ENCODE results near the gene OSBPL3. TPM values are rescaled to one million over a fixed set of nuclear protein-coding genes. Genes with fewer than 3 reads are reported as not detected.
"Not testable (repeated sequence)": the region's sequence is repeated elsewhere in the genome, so short reads cannot be mapped to it uniquely, and the experiment has no call there.

Gene OSBPL3
- total RNA-seq, 2 experiments from 2014 or later: 41.2 to 45.1 TPM

- POLR2A ChIA-PET: interaction anchor here (0.9 to 1.9 kb wide), 2 partner anchors 65 to 67 kb away, joined by 6 to 7 read pairs; no protein-coding TSS in a partner anchor
- no peak overlapping the region for H3K27ac Mint-ChIP-seq
- H3K9me3 Mint-ChIP-seq: no peaks in the 10 kb centered on the region
- CTCF ChIA-PET: interaction anchor here (1.1 to 1.5 kb wide), 2 partner anchors 68 to 76 kb away, joined by 3 to 4 read pairs; no protein-coding TSS in a partner anchor
- H3K27me3 Mint-ChIP-seq: no peaks in the 10 kb centered on the region
- intact Hi-C loops (cut with micrococcal nuclease): loop anchor here (5.0 kb wide), 1 partner anchor 1382 kb away; the partner anchor contains the start of gene TRA2A
- peaks cover 87% of the 10 kb centered on the region for H3K4me1 Mint-ChIP-seq (ENCODE audit: low read depth)
- no peaks in the 10 kb centered on the region for H3K36me3 Mint-ChIP-seq
- H3K4me3 Mint-ChIP-seq: no peak overlapping the region
- DNase-seq: no peak
Measured at GRCh38 chr7:24913801-24914464, 66.0 kb downstream of the OSBPL3 start.

GRCh38 chr7:24912874-24913514 lies 67.0 kb downstream of the OSBPL3 start:
- POLR2A ChIA-PET: interaction anchor here (0.9 to 1.9 kb wide), 2 partner anchors 66 to 68 kb away, joined by 6 to 7 read pairs; no protein-coding TSS in a partner anchor
- intact Hi-C loops (cut with micrococcal nuclease): loop anchor here (5.0 kb wide), 1 partner anchor 1381 kb away; the partner anchor contains the start of gene TRA2A
- Mint-ChIP-seq H3K9me3 (no peaks in the 10 kb centered on the region), H3K4me3 (no peak overlapping the region), H3K4me1 (ENCODE audit: low read depth) (peaks cover 78% of the 10 kb centered on the region), H3K27me3 (no peaks in the 10 kb centered on the region), H3K27ac (peak overlapping the region; percentile 52), H3K36me3 (no peaks in the 10 kb centered on the region)
- CTCF ChIA-PET: interaction anchor here (1.5 kb wide), 1 partner anchor 68 kb away, joined by 4 read pairs; no protein-coding TSS in a partner anchor
- DNase-seq: no peak

DNA sequence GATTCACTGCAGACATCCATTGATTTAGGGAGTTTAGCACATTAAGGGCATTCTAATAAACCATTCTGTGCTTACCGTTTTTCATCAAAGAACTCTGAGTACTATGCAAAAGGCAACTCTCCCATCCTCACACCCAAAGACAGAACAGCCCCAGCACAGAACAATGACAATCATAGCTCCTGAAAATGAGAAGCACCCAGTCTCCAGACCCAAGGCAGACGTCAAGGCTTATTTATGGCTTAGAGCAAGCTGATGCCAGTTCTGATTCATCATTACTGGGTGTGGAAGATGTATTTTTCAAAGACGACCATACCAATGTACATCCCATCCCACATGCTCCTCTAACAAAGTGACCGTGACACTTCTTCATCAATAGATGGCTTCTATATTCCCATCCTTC lies 67.6 kb downstream of the OSBPL3 start:
- POLR2A ChIA-PET: interaction anchor here (3.4 kb wide), 1 partner anchor 68 kb away, joined by 21 read pairs; the partner anchor contains the start of gene OSBPL3
- intact Hi-C loops (cut with micrococcal nuclease): loop anchor here (5.0 kb wide), 1 partner anchor 1380 kb away; the partner anchor contains the start of gene TRA2A
- no peak for DNase-seq
- H3K27ac Mint-ChIP-seq: peak overlapping the region; percentile 52
- H3K4me3 Mint-ChIP-seq: no peak overlapping the region
- H3K27me3 Mint-ChIP-seq: no peaks in the 10 kb centered on the region
- CTCF ChIA-PET: interaction anchor here (1.2 to 2.7 kb wide), 3 partner anchors 67 to 100 kb away, joined by 3 to 16 read pairs (median 4); no protein-coding TSS in a partner anchor
- no peaks in the 10 kb centered on the region for H3K9me3 Mint-ChIP-seq
- H3K36me3 Mint-ChIP-seq: no peaks in the 10 kb centered on the region
- H3K4me1 Mint-ChIP-seq (ENCODE audit: low read depth): peaks cover 72% of the 10 kb centered on the region

- POLR2A ChIA-PET: interaction anchor here (3.4 kb wide), 1 partner anchor 69 kb away, joined by 21 read pairs; the partner anchor contains the start of gene OSBPL3
- no peaks in the 10 kb centered on the region for H3K36me3 Mint-ChIP-seq
- peaks cover 63% of the 10 kb centered on the region for H3K4me1 Mint-ChIP-seq (ENCODE audit: low read depth)
- no peak overlapping the region for H3K4me3 Mint-ChIP-seq
- DNase-seq: no peak
- no peaks in the 10 kb centered on the region for H3K9me3 Mint-ChIP-seq
- intact Hi-C loops (cut with micrococcal nuclease): loop anchor here (1.0 to 5.0 kb wide), 3 partner anchors 9 to 1379 kb away; partner anchors contain the start of gene TRA2A
- H3K27ac Mint-ChIP-seq: peak overlapping the region; percentile 86
- H3K27me3 Mint-ChIP-seq: no peaks in the 10 kb centered on the region
- CTCF ChIA-PET: interaction anchor here (0.7 to 2.7 kb wide), 9 partner anchors 9 to 337 kb away, joined by 3 to 16 read pairs (median 3); no protein-coding TSS in a partner anchor
Measured at GRCh38 chr7:24911213-24911603, 68.8 kb downstream of the OSBPL3 start.

GRCh38 chr7:24910551-24911212 lies 69.3 kb downstream of the OSBPL3 start:
- no peaks in the 10 kb centered on the region for H3K9me3 Mint-ChIP-seq
- peak overlapping the region; percentile 10 for H3K4me3 Mint-ChIP-seq
- no peaks in the 10 kb centered on the region for H3K36me3 Mint-ChIP-seq
- POLR2A ChIA-PET: interaction anchor here (1.4 to 3.4 kb wide), 2 partner anchors 12 to 69 kb away, joined by 3 to 21 read pairs; partner anchors contain the start of gene OSBPL3
- intact Hi-C loops (cut with micrococcal nuclease): loop anchor here (1.0 to 5.0 kb wide), 3 partner anchors 10 to 1378 kb away; partner anchors contain the start of gene TRA2A
- CTCF ChIA-PET: interaction anchor here (0.7 to 2.7 kb wide), 6 partner anchors 10 to 188 kb away, joined by 3 to 16 read pairs (median 4); no protein-coding TSS in a partner anchor
- no peaks in the 10 kb centered on the region for H3K27me3 Mint-ChIP-seq
- H3K4me1 Mint-ChIP-seq (ENCODE audit: low read depth): peaks cover 57% of the 10 kb centered on the region
- DNase-seq: no peak
- peak overlapping the region; percentile 86 for H3K27ac Mint-ChIP-seq

GRCh38 chr7:24908727-24909126 lies 71.3 kb downstream of the OSBPL3 start:
- H3K9me3 Mint-ChIP-seq: no peaks in the 10 kb centered on the region
- ChIA-PET CTCF (interaction anchor here (0.9 to 2.2 kb wide), 6 partner anchors 12 to 154 kb away, joined by 3 to 10 read pairs (median 5); partner anchors contain the start of gene OSBPL3), POLR2A (interaction anchor here (0.8 to 3.7 kb wide), 5 partner anchors 43 to 122 kb away, joined by 3 to 9 read pairs (median 4); no protein-coding TSS in a partner anchor)
- H3K36me3 Mint-ChIP-seq: no peaks in the 10 kb centered on the region
- no peak for DNase-seq
- no peak overlapping the region for H3K4me3 Mint-ChIP-seq
- intact Hi-C loops (cut with micrococcal nuclease): loop anchor here (5.0 kb wide), 2 partner anchors 151 to 164 kb away; partner anchors contain the start of gene GSDME
- H3K27ac Mint-ChIP-seq: no peak overlapping the region
- H3K27me3 Mint-ChIP-seq: no peaks in the 10 kb centered on the region
- H3K4me1 Mint-ChIP-seq (ENCODE audit: low read depth): peaks cover 44% of the 10 kb centered on the region

GRCh38 chr7:24908166-24908565 lies 71.8 kb downstream of the OSBPL3 start:
- no peak for DNase-seq
- Mint-ChIP-seq H3K36me3 (no peaks in the 10 kb centered on the region), H3K9me3 (no peaks in the 10 kb centered on the region), H3K4me1 (ENCODE audit: low read depth) (peaks cover 43% of the 10 kb centered on the region), H3K4me3 (no peak overlapping the region), H3K27me3 (no peaks in the 10 kb centered on the region), H3K27ac (no peak overlapping the region)
- ChIA-PET CTCF (interaction anchor here (0.9 to 2.2 kb wide), 6 partner anchors 13 to 154 kb away, joined by 3 to 10 read pairs (median 5); partner anchors contain the start of gene OSBPL3), POLR2A (interaction anchor here (0.8 to 3.7 kb wide), 6 partner anchors 16 to 122 kb away, joined by 3 to 9 read pairs (median 4); no protein-coding TSS in a partner anchor)
- intact Hi-C loops (cut with micrococcal nuclease): loop anchor here (5.0 kb wide), 2 partner anchors 151 to 164 kb away; partner anchors contain the start of gene GSDME

DNA sequence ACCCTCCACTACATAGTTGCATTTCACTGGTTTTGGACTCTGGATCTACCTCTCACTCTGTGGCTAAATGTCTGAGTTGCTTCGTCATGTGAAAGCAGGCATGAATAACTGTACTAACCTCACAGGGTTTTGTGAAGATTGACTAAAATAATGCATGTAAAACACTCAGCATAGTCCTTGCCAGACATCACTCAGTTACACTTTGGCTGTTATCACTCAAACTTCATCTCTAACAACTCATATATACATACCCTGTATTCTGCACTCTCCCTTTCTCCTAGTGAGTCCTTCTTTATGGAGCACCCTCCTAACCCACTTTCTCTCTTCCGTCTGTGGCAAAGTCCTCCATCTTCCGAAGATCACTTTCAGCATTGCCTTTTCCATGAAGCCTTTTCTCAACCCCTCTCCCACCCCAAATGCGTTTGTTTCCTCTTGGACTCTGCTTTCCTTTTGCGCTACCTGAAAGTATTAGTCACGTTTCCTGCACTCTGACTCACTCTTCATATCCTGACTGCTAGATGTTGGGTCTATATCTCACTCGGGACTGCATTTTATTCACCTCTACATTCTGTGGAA lies 72.6 kb downstream of the OSBPL3 start:
- ChIA-PET CTCF (interaction anchor here (0.9 to 2.2 kb wide), 5 partner anchors 10 to 153 kb away, joined by 3 to 10 read pairs (median 4); no protein-coding TSS in a partner anchor), POLR2A (interaction anchor here (1.0 to 3.7 kb wide), 7 partner anchors 17 to 86 kb away, joined by 4 to 9 read pairs (median 4); no protein-coding TSS in a partner anchor)
- peaks cover 42% of the 10 kb centered on the region for H3K4me1 Mint-ChIP-seq (ENCODE audit: low read depth)
- DNase-seq: peak; percentile 56
- H3K4me3 Mint-ChIP-seq: no peak overlapping the region
- H3K27me3 Mint-ChIP-seq: no peaks in the 10 kb centered on the region
- intact Hi-C loops (cut with micrococcal nuclease): loop anchor here (1.0 to 5.0 kb wide), 15 partner anchors 9 to 1313 kb away; partner anchors contain the start of genes CYCS, GSDME and OSBPL3
- H3K9me3 Mint-ChIP-seq: no peaks in the 10 kb centered on the region
- no peaks in the 10 kb centered on the region for H3K36me3 Mint-ChIP-seq
- H3K27ac Mint-ChIP-seq: no peak overlapping the region

DNA sequence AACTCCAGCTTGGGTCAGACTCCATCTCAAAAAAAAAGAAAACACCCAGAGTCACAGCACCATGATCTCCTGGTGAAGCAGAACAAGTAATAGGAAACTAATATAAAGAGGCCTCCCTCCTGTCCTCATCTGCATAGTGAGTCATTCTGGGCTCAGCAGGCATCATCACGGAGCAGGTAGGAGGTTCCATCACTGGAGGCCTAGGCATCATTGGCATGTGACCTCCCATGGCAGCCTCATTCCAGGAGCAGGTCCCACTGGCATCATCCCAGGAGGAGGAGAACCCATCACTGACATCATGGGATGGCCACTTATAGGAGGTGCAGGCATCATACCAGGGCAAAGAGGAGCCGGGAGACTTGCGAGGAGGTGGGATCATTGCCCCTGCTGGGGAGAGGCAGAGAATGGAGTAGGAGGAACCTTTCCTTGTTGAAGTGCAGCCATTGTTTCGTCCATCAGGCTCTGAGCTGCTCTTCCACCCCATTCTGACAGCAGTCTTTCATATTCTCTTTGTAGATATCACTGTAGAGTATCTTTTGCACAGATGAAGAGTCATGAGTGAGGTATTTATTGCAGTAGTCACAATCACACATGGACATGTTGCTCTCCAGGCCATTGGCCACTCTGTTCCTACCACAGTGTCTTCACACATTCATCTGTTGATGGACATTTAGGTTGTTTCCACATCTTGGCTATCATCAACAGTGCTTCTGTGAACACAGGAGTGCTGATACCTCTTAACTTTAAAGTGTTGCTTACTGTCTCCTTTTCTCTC lies 73.8 kb downstream of the OSBPL3 start:
- Mint-ChIP-seq H3K4me3 (no peak overlapping the region), H3K9me3 (no peaks in the 10 kb centered on the region), H3K4me1 (ENCODE audit: low read depth) (peaks cover 41% of the 10 kb centered on the region), H3K36me3 (peaks cover 2% of the 10 kb centered on the region), H3K27me3 (no peaks in the 10 kb centered on the region), H3K27ac (no peak overlapping the region)
- ChIA-PET CTCF (interaction anchor here (1.1 to 1.2 kb wide), 2 partner anchors 79 to 86 kb away, joined by 4 to 6 read pairs; no protein-coding TSS in a partner anchor), POLR2A (interaction anchor here (1.0 to 3.7 kb wide), 3 partner anchors 25 to 85 kb away, joined by 3 to 9 read pairs (median 5); no protein-coding TSS in a partner anchor)
- intact Hi-C loops (cut with micrococcal nuclease): loop anchor here (2.0 to 5.0 kb wide), 5 partner anchors 123 to 1311 kb away; partner anchors contain the start of genes CYCS and GSDME
- peak; percentile 58 for DNase-seq

GRCh38 chr7:24903992-24904391 lies 76.0 kb downstream of the OSBPL3 start:
- POLR2A ChIA-PET; H3K27me3 Mint-ChIP-seq; H3K4me3 Mint-ChIP-seq; CTCF ChIA-PET; DNase-seq; H3K9me3 Mint-ChIP-seq; H3K27ac Mint-ChIP-seq; intact Hi-C loops (cut with micrococcal nuclease); H3K36me3 Mint-ChIP-seq: not testable (repeated sequence)
- H3K4me1 Mint-ChIP-seq (ENCODE audit: low read depth): peaks cover 43% of the 10 kb centered on the region
